ENCODE data around the gene MBTPS1.

The MBTPS1 gene

GRCh38 chr16:84031556-84031955 lies 85.2 kb downstream of the MBTPS1 start:
- Histone ChIP-seq H3K27ac (ENCODE audit: low read length) (no peak overlapping the region), H3K9ac (ENCODE audit: low read length) (no peak overlapping the region), H3K4me1 (ENCODE audit: low read length) (no peaks in the 10 kb centered on the region), H2AFZ (ENCODE audit: low read depth, low read length) (no peak overlapping the region), H3K4me3 (ENCODE audit: low read length) (no peak overlapping the region), H3K27me3 (ENCODE audit: low read depth, low read length) (peaks cover 27% of the 10 kb centered on the region), H3K79me2 (ENCODE audit: low read length) (no peaks in the 10 kb centered on the region), H3K36me3 (replicated peaks; ENCODE audit: low read depth, low read length) (no peaks in the 10 kb centered on the region), H3K9me3 (ENCODE audit: insufficient read depth, low read length) (no peaks in the 10 kb centered on the region), H4K20me1 (ENCODE audit: insufficient read depth, low read length) (no peaks in the 10 kb centered on the region), H3K4me2 (ENCODE audit: low read length) (no peak overlapping the region)
- TF ChIP-seq EZH2phosphoT487 (IDR thresholded peaks at IDR 0.05; ENCODE audit: low read depth) (no peak), CTCF (IDR thresholded peaks at IDR 0.05; ENCODE audit: low read depth, low read length) (no peak)

- no peak for TF ChIP-seq CTCF (IDR thresholded peaks at IDR 0.05; ENCODE audit: low read depth, low read length)
- TF ChIP-seq EZH2phosphoT487 (IDR thresholded peaks at IDR 0.05; ENCODE audit: low read depth), result no peak
- Histone ChIP-seq H3K9ac (ENCODE audit: low read length) (no peak overlapping the region), H3K4me2 (ENCODE audit: low read length) (no peak overlapping the region), H3K4me3 (ENCODE audit: low read length) (no peak overlapping the region), H3K79me2 (ENCODE audit: low read length) (no peaks in the 10 kb centered on the region), H3K9me3 (ENCODE audit: insufficient read depth, low read length) (no peaks in the 10 kb centered on the region), H3K27me3 (ENCODE audit: low read depth, low read length) (peaks cover 18% of the 10 kb centered on the region), H3K36me3 (replicated peaks; ENCODE audit: low read depth, low read length) (no peaks in the 10 kb centered on the region), H3K4me1 (ENCODE audit: low read length) (no peaks in the 10 kb centered on the region), H3K27ac (ENCODE audit: low read length) (no peak overlapping the region), H4K20me1 (ENCODE audit: insufficient read depth, low read length) (no peaks in the 10 kb centered on the region), H2AFZ (ENCODE audit: low read depth, low read length) (no peak overlapping the region)
Measured at GRCh38 chr16:84029297-84030047, 87.3 kb downstream of the MBTPS1 start.

- no peaks in the 10 kb centered on the region for H3K79me2 ChIP-seq (ENCODE audit: low read length)
- H3K4me1 ChIP-seq (ENCODE audit: low read length), result no peaks in the 10 kb centered on the region
- H3K9me3 ChIP-seq (ENCODE audit: insufficient read depth, low read length), result no peaks in the 10 kb centered on the region
- H4K20me1 ChIP-seq (ENCODE audit: insufficient read depth, low read length), result no peaks in the 10 kb centered on the region
- TF ChIP-seq CTCF (IDR thresholded peaks at IDR 0.05; ENCODE audit: low read depth, low read length) (no peak), EZH2phosphoT487 (IDR thresholded peaks at IDR 0.05; ENCODE audit: low read depth) (no peak)
- H3K27me3 ChIP-seq (ENCODE audit: low read depth, low read length), result peaks cover 23% of the 10 kb centered on the region
- no peak overlapping the region for H3K4me3 ChIP-seq (ENCODE audit: low read length)
- no peaks in the 10 kb centered on the region for H3K36me3 ChIP-seq (replicated peaks; ENCODE audit: low read depth, low read length)
- no peak overlapping the region for H3K4me2 ChIP-seq (ENCODE audit: low read length)
- H3K27ac ChIP-seq (ENCODE audit: low read length), result no peak overlapping the region
- no peak overlapping the region for H3K9ac ChIP-seq (ENCODE audit: low read length)
- H2AFZ ChIP-seq (ENCODE audit: low read depth, low read length), result no peak overlapping the region
Measured at GRCh38 chr16:84027625-84028024, 89.1 kb downstream of the MBTPS1 start.

- H3K4me1 ChIP-seq (ENCODE audit: low read length), result no peaks in the 10 kb centered on the region
- H3K9ac ChIP-seq (ENCODE audit: low read length), result no peak overlapping the region
- H3K27ac ChIP-seq (ENCODE audit: low read length), result no peak overlapping the region
- H4K20me1 ChIP-seq (ENCODE audit: insufficient read depth, low read length), result no peaks in the 10 kb centered on the region
- no peaks in the 10 kb centered on the region for H3K36me3 ChIP-seq (replicated peaks; ENCODE audit: low read depth, low read length)
- peaks cover 23% of the 10 kb centered on the region for H3K27me3 ChIP-seq (ENCODE audit: low read depth, low read length)
- TF ChIP-seq CTCF (IDR thresholded peaks at IDR 0.05; ENCODE audit: low read depth, low read length) (no peak), EZH2phosphoT487 (IDR thresholded peaks at IDR 0.05; ENCODE audit: low read depth) (no peak)
- no peak overlapping the region for H3K4me2 ChIP-seq (ENCODE audit: low read length)
- no peaks in the 10 kb centered on the region for H3K9me3 ChIP-seq (ENCODE audit: insufficient read depth, low read length)
- H3K4me3 ChIP-seq (ENCODE audit: low read length), result no peak overlapping the region
- H2AFZ ChIP-seq (ENCODE audit: low read depth, low read length), result no peak overlapping the region
- no peaks in the 10 kb centered on the region for H3K79me2 ChIP-seq (ENCODE audit: low read length)
Measured at GRCh38 chr16:84026606-84027005, 90.1 kb downstream of the MBTPS1 start.
